HUES6 (cell line): ENCODE measurements around the gene ANKRD6.

Source experiments
- H3K27ac ChIP-seq: 2 replicates; pipeline ENCODE4 v1.7.0; 2013; ENCODE audit warnings: low read depth, mild to moderate bottlenecking, low read length, inconsistent platforms
- H3K27me3 ChIP-seq: 2 replicates; pipeline ENCODE4 v1.6.1; 2013; ENCODE audit warnings: low read length; ENCODE audit not compliant: control insufficient read depth, insufficient read depth
- H3K36me3 ChIP-seq: 2 replicates; pipeline ENCODE4 v1.6.1; 2013; ENCODE audit warnings: low read length; ENCODE audit not compliant: control insufficient read depth, insufficient read depth
- H3K4me1 ChIP-seq: 2 replicates; pipeline ENCODE4 v1.6.1; 2013; ENCODE audit warnings: low read length; ENCODE audit not compliant: control insufficient read depth, insufficient read depth
- H3K4me3 ChIP-seq: 2 replicates; pipeline ENCODE4 v1.5.1; 2013; ENCODE audit warnings: low read depth, low read length
- H3K9ac ChIP-seq: one replicate; pipeline ENCODE4 v1.6.1; 2013; ENCODE audit warnings: mild to moderate bottlenecking, low read length
- H3K9me3 ChIP-seq: 2 replicates; pipeline ENCODE4 v1.6.1; 2013; ENCODE audit warnings: low read depth, low read length; ENCODE audit not compliant: control insufficient read depth, insufficient read depth

ANKRD6 gene

DNA sequence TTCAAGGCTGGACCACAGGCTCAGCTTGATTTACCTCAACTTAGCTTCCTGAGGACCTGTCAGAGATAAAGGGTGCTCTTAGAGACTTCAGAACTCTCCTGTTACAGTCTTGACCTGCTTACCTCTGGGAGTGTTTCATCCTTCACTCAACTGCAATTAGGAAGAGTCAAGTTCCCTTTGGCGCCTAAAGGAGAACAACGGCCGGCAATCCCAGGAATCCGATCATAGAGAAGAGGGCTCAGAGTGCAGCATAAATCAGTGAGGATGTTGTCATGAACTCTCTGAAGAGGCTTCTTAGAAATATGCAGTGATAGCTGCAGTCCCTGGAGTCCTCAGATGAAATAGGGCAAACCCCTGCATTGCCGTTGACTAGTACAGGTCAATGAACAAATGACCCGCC lies 169.2 kb downstream of the ANKRD6 start:
- H3K36me3 ChIP-seq = no peaks in the 10 kb centered on the region
- no peak overlapping the region for H3K9ac ChIP-seq
- no peak overlapping the region for H3K4me3 ChIP-seq
- no peaks in the 10 kb centered on the region for H3K27me3 ChIP-seq
- H3K9me3 ChIP-seq = no peaks in the 10 kb centered on the region
- no peak overlapping the region for H3K27ac ChIP-seq
- H3K4me1 ChIP-seq = no peaks in the 10 kb centered on the region

DNA sequence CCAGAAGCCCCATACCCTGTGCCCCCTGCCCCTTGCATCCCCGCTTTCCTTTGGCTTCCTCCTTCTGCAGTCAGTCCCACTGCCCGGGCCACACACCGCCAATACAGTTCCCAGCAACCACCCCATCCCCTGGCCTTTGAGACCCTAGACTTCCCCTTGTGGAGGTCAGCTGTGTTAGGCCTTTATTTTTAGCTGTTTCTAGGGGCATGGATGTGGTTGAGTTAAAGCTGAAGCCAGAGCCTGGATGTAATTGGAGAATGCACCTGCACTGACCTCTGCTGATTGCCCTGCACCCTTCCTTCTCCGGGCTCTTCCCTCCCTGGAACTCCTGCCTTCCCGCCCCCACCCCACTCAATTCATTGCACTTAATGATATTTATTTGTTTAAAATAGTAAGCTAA lies 171.7 kb downstream of the ANKRD6 start:
- H3K27me3 ChIP-seq = no peaks in the 10 kb centered on the region
- no peak overlapping the region for H3K27ac ChIP-seq
- no peaks in the 10 kb centered on the region for H3K4me1 ChIP-seq
- H3K9ac ChIP-seq = no peak overlapping the region
- H3K4me3 ChIP-seq = no peak overlapping the region
- H3K36me3 ChIP-seq = no peaks in the 10 kb centered on the region
- H3K9me3 ChIP-seq = no peaks in the 10 kb centered on the region

DNA sequence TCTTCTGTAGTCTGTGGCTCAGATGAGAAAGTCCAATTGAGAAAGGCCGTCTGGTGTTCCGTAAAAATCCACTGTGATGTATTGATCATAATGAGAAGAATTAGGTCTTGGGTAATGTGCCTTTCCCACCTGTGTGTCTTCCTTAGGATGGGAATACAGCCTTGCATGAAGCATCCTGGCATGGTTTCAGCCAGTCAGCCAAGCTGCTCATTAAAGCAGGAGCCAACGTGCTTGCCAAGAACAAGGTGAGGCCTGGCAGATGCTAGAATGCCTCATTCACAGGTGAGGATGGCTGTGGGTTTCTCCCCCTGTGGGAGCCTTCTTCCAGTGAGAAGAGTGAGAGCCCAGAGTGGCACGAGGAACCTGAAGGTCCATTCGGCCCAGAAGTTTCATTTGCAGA lies 172.9 kb downstream of the ANKRD6 start:
- H3K9ac ChIP-seq = no peak overlapping the region
- H3K27ac ChIP-seq = no peak overlapping the region

DNA sequence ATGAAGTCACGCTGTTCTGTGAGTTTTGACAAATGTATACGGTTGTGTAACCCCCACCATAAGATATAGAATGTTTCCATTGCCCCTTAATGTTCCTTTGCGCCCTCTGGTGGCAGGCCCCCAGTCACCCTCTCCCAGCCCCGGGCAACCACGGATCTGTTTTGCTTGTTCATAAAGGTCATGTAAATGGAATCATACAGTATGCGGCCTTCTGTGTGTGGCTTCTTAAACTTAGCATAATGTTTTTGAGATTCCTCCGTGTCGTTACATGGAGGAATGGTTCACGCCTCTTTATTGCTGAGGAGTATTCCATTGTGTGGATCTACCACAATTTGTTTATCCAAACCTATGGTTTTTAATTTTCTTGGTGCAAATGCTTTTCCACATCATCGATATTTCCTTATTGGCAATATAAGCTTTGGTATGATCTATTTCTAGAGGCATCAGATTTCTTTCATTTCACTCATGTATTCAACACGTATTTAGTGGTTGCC lies 177.2 kb downstream of the ANKRD6 start:
- no peaks in the 10 kb centered on the region for H3K4me1 ChIP-seq
- H3K36me3 ChIP-seq = no peaks in the 10 kb centered on the region
- H3K27me3 ChIP-seq = no peaks in the 10 kb centered on the region
- H3K27ac ChIP-seq = no peak overlapping the region
- H3K9ac ChIP-seq = no peak overlapping the region
- no peak overlapping the region for H3K4me3 ChIP-seq
- H3K9me3 ChIP-seq = no peaks in the 10 kb centered on the region

More for the DNA sequence above, 172.9 kb downstream of the ANKRD6 start:
- Histone ChIP-seq H3K9me3 (no peaks in the 10 kb centered on the region), H3K4me3 (no peak overlapping the region), H3K36me3 (no peaks in the 10 kb centered on the region), H3K4me1 (no peaks in the 10 kb centered on the region), H3K27me3 (no peaks in the 10 kb centered on the region)

DNA sequence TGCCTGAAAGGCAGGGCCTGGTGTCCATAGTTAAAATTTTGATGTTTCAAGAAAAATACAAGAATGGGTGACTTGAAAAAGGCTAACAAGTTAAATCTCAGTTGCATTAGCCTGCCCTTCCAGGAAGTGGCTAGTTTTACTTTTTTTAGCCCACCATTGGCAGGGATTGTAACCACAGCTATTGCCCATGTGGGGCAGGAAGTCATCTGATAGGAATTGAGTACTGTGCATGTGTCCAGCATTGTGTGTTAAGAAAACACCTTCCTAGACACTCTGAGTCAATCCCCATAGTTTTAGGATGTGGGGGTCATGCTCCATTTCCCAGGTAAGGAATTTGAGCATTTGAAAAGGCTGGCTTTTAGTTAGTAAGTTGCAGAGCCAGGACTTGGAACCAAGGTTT lies 178.7 kb downstream of the ANKRD6 start:
- Histone ChIP-seq H3K4me1 (no peaks in the 10 kb centered on the region), H3K36me3 (no peaks in the 10 kb centered on the region), H3K4me3 (no peak overlapping the region), H3K9me3 (no peaks in the 10 kb centered on the region), H3K9ac (no peak overlapping the region), H3K27ac (no peak overlapping the region), H3K27me3 (no peaks in the 10 kb centered on the region)

DNA sequence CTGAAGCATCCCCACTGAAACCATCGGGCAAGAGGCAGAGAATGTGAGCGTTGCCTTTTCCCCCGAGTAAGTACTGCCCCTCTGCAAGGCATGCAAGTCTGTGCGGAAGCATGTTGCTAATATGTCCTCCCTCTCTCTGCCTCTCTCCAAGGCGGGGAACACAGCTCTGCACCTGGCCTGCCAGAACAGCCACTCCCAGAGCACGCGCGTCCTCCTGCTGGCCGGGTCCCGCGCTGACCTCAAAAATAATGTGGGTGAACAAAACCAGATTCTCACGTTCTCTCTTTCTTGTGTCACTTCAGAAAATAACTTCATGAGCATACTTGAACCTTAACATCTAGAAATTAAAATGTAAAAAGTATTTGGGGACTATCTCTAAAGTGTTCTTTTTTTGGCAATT lies 179.2 kb downstream of the ANKRD6 start:
- H3K9me3 ChIP-seq = no peaks in the 10 kb centered on the region
- no peaks in the 10 kb centered on the region for H3K27me3 ChIP-seq
- no peak overlapping the region for H3K4me3 ChIP-seq
- H3K4me1 ChIP-seq = no peaks in the 10 kb centered on the region
- no peaks in the 10 kb centered on the region for H3K36me3 ChIP-seq
- no peak overlapping the region for H3K27ac ChIP-seq
- no peak overlapping the region for H3K9ac ChIP-seq

DNA sequence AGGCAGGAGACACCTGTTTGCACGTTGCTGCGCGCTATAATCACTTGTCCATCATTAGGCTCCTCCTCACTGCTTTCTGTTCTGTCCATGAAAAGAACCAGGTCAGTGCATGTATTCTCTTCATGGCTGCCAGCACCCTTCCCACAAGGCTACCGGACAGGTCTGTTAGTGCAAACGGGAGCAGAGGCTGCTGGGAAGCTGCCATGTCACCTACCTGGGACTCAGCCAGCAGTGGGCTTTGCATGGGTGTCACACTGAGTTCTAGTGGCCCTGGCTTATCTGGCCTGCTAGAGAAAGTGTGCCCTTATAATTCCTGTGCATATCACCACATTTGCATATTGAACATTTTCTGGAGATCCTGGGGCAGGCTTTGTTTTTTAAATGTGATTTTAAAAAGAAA lies 180.8 kb downstream of the ANKRD6 start:
- H3K27ac ChIP-seq = no peak overlapping the region
- no peaks in the 10 kb centered on the region for H3K27me3 ChIP-seq
- no peak overlapping the region for H3K9ac ChIP-seq
- no peaks in the 10 kb centered on the region for H3K9me3 ChIP-seq
- H3K4me1 ChIP-seq = no peaks in the 10 kb centered on the region
- H3K36me3 ChIP-seq = no peaks in the 10 kb centered on the region
- H3K4me3 ChIP-seq = no peak overlapping the region

DNA sequence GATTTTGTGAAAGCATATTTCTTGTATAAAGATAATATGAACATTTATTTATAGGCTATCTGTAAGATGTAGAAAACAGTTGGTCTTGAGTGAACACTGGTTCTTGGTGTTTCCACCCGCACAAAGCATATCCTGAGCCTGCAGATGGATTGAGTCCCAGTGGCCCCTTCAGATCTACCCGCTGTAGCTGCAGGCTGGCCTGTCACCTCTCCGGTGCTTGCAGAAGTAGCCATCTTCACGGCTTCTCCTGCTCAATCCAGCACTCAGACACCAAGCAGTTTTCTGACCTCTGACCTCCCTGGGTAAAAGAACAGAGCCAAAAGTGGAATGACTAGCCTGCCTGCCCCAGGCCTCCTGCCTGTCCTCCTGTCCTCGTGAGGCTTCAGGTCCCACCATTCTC lies 182.9 kb downstream of the ANKRD6 start:
- Histone ChIP-seq H3K4me1 (no peaks in the 10 kb centered on the region), H3K4me3 (no peak overlapping the region), H3K27me3 (no peaks in the 10 kb centered on the region), H3K9ac (no peak overlapping the region), H3K27ac (no peak overlapping the region), H3K36me3 (no peaks in the 10 kb centered on the region), H3K9me3 (no peaks in the 10 kb centered on the region)

DNA sequence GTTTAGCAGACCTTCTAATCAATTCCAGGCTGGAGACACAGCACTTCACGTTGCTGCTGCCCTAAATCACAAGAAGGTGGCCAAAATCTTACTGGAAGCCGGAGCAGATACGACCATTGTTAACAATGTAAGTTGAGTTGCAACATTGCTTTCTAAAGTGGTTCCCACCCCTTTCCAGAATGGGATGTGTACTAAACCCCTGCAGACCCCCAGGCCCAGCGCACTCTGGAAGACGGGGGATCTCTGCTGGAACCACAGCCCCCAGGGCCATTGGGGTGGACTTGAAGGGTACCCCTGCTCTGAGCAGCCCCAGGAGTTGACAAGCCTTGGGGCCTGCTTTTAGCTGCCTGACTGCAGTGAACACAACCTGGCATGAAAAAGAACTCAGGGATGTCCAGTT lies 183.6 kb downstream of the ANKRD6 start:
- no peaks in the 10 kb centered on the region for H3K4me1 ChIP-seq
- no peak overlapping the region for H3K27ac ChIP-seq
- H3K27me3 ChIP-seq = no peaks in the 10 kb centered on the region
- H3K4me3 ChIP-seq = no peak overlapping the region
- no peaks in the 10 kb centered on the region for H3K36me3 ChIP-seq
- H3K9me3 ChIP-seq = no peaks in the 10 kb centered on the region
- H3K9ac ChIP-seq = no peak overlapping the region

DNA sequence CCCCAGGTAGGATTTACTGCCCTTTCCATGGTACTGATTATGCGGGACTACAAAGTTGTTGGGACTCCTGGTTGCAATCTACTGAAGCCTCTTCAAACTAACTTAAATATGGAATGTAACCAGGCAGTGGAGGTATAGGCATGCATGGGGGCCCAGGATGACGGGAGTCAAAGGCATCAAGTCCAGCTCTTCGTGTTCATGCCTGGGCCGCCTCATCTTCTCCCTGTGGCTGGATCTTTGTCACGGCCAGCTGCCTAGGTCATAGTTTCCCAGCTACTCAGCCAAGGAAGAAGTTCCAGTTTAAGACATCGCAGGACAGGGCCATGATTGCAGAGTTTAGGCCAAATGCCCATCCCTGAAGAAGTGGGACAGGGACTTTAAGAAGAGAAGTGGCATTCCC lies 185.1 kb downstream of the ANKRD6 start:
- Histone ChIP-seq H3K9ac (no peak overlapping the region), H3K27ac (no peak overlapping the region), H3K4me1 (no peaks in the 10 kb centered on the region), H3K9me3 (no peaks in the 10 kb centered on the region), H3K27me3 (no peaks in the 10 kb centered on the region), H3K4me3 (no peak overlapping the region), H3K36me3 (no peaks in the 10 kb centered on the region)

DNA sequence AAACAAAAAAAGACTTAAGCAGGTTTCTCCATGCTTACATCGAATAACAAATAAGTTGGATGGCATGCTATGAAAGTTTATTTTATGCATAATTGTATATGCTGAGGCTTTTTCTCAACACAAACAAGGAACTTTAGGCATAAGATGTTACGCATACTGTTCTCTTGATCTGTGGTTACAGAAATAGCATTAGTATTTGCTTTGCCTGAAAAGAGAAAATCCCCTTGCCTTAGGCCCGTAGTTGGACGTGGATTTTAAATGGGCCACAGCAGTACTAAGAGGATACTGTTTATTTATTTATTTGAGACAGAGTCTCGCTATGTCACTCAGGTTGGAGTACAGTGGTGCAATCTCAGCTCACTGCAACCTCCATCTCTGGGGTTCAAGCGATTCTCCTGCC lies 186.6 kb downstream of the ANKRD6 start:
- no peak overlapping the region for H3K27ac ChIP-seq
- H3K27me3 ChIP-seq = no peaks in the 10 kb centered on the region
- no peak overlapping the region for H3K4me3 ChIP-seq
- no peaks in the 10 kb centered on the region for H3K36me3 ChIP-seq
- H3K9me3 ChIP-seq = no peaks in the 10 kb centered on the region
- H3K9ac ChIP-seq = no peak overlapping the region
- H3K4me1 ChIP-seq = no peaks in the 10 kb centered on the region

DNA sequence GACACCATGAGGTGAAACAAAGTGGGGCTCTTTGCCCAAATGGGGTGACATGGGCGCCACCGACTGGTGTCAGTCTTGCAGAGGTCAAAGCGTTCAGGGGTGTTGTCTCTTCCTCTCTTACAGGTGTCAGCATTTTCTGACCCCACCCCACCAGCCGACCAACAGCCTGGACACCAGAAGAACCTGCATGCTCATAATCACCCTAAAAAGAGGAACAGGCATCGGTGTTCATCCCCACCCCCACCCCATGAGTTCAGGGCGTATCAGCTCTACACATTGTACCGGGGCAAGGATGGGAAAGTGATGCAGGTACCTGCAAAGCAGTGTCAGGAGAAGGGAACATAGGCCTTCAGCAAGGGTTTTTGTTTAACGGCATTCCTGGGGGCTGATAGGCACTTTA lies 190.8 kb downstream of the ANKRD6 start:
- Histone ChIP-seq H3K27ac (no peak overlapping the region), H3K9me3 (no peaks in the 10 kb centered on the region), H3K27me3 (no peaks in the 10 kb centered on the region), H3K9ac (no peak overlapping the region), H3K4me1 (peaks cover 3% of the 10 kb centered on the region; the same call in 1 of the 2 replicates), H3K4me3 (no peak overlapping the region), H3K36me3 (no peaks in the 10 kb centered on the region)
